ENCODE data around the gene CDC6.

The CDC6 gene

GRCh38 chr17:40309031-40309948, 21.6 kb downstream of the CDC6 start, which contains the start of gene RARA:
Gene RARA, plus strand, starts transcription at chr17:40309180. Its CDS starts 22,039 bp downstream, at chr17:40331219.
- DNase-seq: peak in 8 of 10 donors; percentile 55 to 95 (median 74)
- intact Hi-C loops (cut with DNase I): loop anchor here (10.0 kb wide), 2 partner anchors 106 to 246 kb away; partner anchors contain the start of gene TOP2A

GRCh38 chr17:40309949-40310510, 22.4 kb downstream of the CDC6 start:
- DNase-seq: no peak
- intact Hi-C loops (cut with DNase I): loop anchor here (10.0 kb wide), 2 partner anchors 105 to 245 kb away; partner anchors contain the start of gene TOP2A

GRCh38 chr17:40310882-40311391, 23.3 kb downstream of the CDC6 start:
- intact Hi-C loops (cut with DNase I): no loop called here
- DNase-seq: peak in 2 of 10 donors; percentile 73

- DNase-seq: peak in 2 of 10 donors; percentile 82 to 84
- intact Hi-C loops (cut with DNase I): no loop called here
Observed at GRCh38 chr17:40311575-40311974, 23.9 kb downstream of the CDC6 start.

GRCh38 chr17:40312131-40312731, 24.6 kb downstream of the CDC6 start:
- peak in 3 of 10 donors; percentile 60 to 86 (median 81) for DNase-seq
- intact Hi-C loops (cut with DNase I): no loop called here

- peak in 1 of 10 donors; percentile 69 for DNase-seq
- intact Hi-C loops (cut with DNase I): no loop called here
Observed at GRCh38 chr17:40312893-40313667, 25.4 kb downstream of the CDC6 start.

- peak in 1 of 10 donors; percentile 62 for DNase-seq
- intact Hi-C loops (cut with DNase I): no loop called here
Observed at GRCh38 chr17:40313668-40314583, 26.2 kb downstream of the CDC6 start.

GRCh38 chr17:40314584-40314956, 26.9 kb downstream of the CDC6 start:
- intact Hi-C loops (cut with DNase I): no loop called here
- DNase-seq: peak in 9 of 10 donors; percentile 36 to 97 (median 78)

GRCh38 chr17:40315206-40315605, 27.5 kb downstream of the CDC6 start:
- DNase-seq: no peak
- intact Hi-C loops (cut with DNase I): no loop called here

- intact Hi-C loops (cut with DNase I): no loop called here
- peak in 2 of 10 donors; percentile 11 to 77 for DNase-seq
Observed at GRCh38 chr17:40315678-40316570, 28.2 kb downstream of the CDC6 start.

GRCh38 chr17:40316571-40317344, 29.1 kb downstream of the CDC6 start:
- peak in 1 of 10 donors; percentile 84 for DNase-seq
- intact Hi-C loops (cut with DNase I): no loop called here

- no peak for DNase-seq
Observed at GRCh38 chr17:40317345-40317873, 29.7 kb downstream of the CDC6 start.

GRCh38 chr17:40317880-40318829, 30.5 kb downstream of the CDC6 start:
- intact Hi-C loops (cut with DNase I): no loop called here
- DNase-seq: peak; percentile 83 to 99 (median 94)

More at GRCh38 chr17:40317345-40317873, 29.7 kb downstream of the CDC6 start:
- intact Hi-C loops (cut with DNase I): no loop called here

- DNase-seq: peak in 3 of 10 donors; percentile 14 to 69 (median 59)
- intact Hi-C loops (cut with DNase I): no loop called here
Observed at GRCh38 chr17:40318830-40319391, 31.2 kb downstream of the CDC6 start.
